ENCODE data around the gene PPP1R27.

GRCh38 chr17:81845361-81845760 lies 10.5 kb upstream of the PPP1R27 start:
- TF ChIP-seq POLR2AphosphoS5 (IDR thresholded peaks at IDR 0.05; ENCODE audit: low read depth, low read length) (no peak), SIN3A (IDR thresholded peaks at IDR 0.05; ENCODE audit: borderline replicate concordance, insufficient read depth, low read length) (no peak), TAF1 (IDR thresholded peaks at IDR 0.05; ENCODE audit: borderline replicate concordance, insufficient read depth, low read length) (no peak), REST (IDR thresholded peaks at IDR 0.05; ENCODE audit: insufficient read depth in 1 of 2, low read depth in 2 of 2, low read length in 2 of 2) (no peak), FOXP2 (optimal IDR thresholded peaks at IDR 0.05; ENCODE audit: borderline replicate concordance, extremely low read depth, extremely low read length, insufficient read depth) (no peak)

Data from PFSK-1 (cell line).